ENCODE measurements around the gene OPRL1. TPM values are rescaled to one million over a fixed set of nuclear protein-coding genes. Genes with fewer than 3 reads are reported as not detected.

The OPRL1 gene
- polyA plus RNA-seq, 1 of the 3 experiments (the other 2 are of a cell fraction) = 1.8 TPM

DNA sequence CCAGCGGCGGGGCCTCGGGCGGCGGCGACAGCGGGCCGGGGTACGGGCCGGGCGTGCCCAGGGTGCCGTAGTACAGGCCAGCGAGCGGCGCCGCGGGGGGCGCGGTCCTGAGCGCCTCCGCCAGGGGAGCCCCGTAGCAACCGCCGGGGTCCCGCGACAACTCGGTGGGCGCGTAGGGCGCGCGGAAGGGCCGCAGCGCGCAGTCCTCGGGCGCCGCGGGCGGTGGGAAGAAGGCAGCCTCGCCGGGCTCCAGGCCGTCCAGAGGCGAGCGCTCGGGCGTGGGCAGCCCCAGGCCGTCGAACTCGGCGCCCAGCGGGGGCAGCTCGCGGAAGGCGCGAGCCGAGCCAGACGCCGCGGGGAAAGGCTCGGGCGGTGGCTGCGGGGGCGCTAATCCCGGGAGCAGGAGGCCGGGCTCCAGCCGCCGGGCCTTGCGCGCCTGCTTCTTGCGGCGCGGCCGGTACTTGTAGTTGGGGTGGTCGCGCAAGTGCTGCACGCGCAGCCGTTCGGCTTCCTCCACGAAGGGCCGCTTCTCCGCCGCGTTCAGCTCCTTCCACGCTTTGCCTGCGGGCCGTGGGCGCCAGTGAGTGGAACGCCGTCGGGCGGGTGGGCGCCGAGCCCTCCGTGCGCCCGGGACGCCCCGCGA, 31.4 kb upstream of the OPRL1 start:
- peaks cover 10% of the 10 kb centered on the region for H3F3A ChIP-seq (replicated peaks; ENCODE audit: insufficient read depth)
- no peak overlapping the region for H3K27ac ChIP-seq (ENCODE audit: low read depth in 2 of 2, low read length in 1 of 2)
- H3K79me2 ChIP-seq (ENCODE audit: insufficient read depth) = no peaks in the 10 kb centered on the region
- no peaks in the 10 kb centered on the region for H4K20me1 ChIP-seq (ENCODE audit: insufficient read depth)
- H3K9ac ChIP-seq = no peak overlapping the region
- no peak overlapping the region for H3K4me2 ChIP-seq
- H2AFZ ChIP-seq (ENCODE audit: low read depth) = no peak overlapping the region
- peak; percentile 65 for DNase-seq
- H3K36me3 ChIP-seq (replicated peaks in 1 of 2; ENCODE audit: control insufficient read depth in 1 of 2, insufficient read depth in 2 of 2, low read length in 1 of 2) = no peaks in the 10 kb centered on the region
- TF ChIP-seq CTCF (IDR thresholded peaks at IDR 0.05) (no peak), ZBTB33 (IDR thresholded peaks at IDR 0.05; ENCODE audit: borderline replicate concordance, low read depth) (no peak), PBX3 (IDR thresholded peaks at IDR 0.05) (no peak), FOSL2 (IDR thresholded peaks at IDR 0.05; ENCODE audit: borderline replicate concordance, low read depth) (no peak), MEF2A (IDR thresholded peaks at IDR 0.05; ENCODE audit: borderline replicate concordance, low read depth) (no peak), CHD2 (IDR thresholded peaks at IDR 0.05; ENCODE audit: low read length, partially characterized antibody) (no peak), POLR2AphosphoS5 (IDR thresholded peaks at IDR 0.05; ENCODE audit: low read depth, low read length) (no peak), TCF12 (IDR thresholded peaks at IDR 0.05) (no peak), RXRA (IDR thresholded peaks at IDR 0.05; ENCODE audit: borderline replicate concordance, low read depth) (no peak), TAF1 (IDR thresholded peaks at IDR 0.05; ENCODE audit: borderline replicate concordance, low read depth, low read length) (no peak), SIN3A (IDR thresholded peaks at IDR 0.05; ENCODE audit: borderline replicate concordance, low read depth, low read length) (no peak), GABPA (IDR thresholded peaks at IDR 0.05; ENCODE audit: low read depth) (no peak), RCOR1 (IDR thresholded peaks at IDR 0.05; ENCODE audit: low read length) (no peak)
- TF ChIP-seq, protein P1, sequence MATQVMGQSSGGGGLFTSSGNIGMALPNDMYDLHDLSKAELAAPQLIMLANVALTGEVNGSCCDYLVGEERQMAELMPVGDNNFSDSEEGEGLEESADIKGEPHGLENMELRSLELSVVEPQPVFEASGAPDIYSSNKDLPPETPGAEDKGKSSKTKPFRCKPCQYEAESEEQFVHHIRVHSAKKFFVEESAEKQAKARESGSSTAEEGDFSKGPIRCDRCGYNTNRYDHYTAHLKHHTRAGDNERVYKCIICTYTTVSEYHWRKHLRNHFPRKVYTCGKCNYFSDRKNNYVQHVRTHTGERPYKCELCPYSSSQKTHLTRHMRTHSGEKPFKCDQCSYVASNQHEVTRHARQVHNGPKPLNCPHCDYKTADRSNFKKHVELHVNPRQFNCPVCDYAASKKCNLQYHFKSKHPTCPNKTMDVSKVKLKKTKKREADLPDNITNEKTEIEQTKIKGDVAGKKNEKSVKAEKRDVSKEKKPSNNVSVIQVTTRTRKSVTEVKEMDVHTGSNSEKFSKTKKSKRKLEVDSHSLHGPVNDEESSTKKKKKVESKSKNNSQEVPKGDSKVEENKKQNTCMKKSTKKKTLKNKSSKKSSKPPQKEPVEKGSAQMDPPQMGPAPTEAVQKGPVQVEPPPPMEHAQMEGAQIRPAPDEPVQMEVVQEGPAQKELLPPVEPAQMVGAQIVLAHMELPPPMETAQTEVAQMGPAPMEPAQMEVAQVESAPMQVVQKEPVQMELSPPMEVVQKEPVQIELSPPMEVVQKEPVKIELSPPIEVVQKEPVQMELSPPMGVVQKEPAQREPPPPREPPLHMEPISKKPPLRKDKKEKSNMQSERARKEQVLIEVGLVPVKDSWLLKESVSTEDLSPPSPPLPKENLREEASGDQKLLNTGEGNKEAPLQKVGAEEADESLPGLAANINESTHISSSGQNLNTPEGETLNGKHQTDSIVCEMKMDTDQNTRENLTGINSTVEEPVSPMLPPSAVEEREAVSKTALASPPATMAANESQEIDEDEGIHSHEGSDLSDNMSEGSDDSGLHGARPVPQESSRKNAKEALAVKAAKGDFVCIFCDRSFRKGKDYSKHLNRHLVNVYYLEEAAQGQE (IDR thresholded peaks at IDR 0.05; ENCODE audit: low read depth, low read length) = no peak
- 42% methylated on average over 32 of the region's 101 CpGs for WGBS (ENCODE audit: low lambda C conversion rate)
- no peaks in the 10 kb centered on the region for H3K9me2 ChIP-seq
- H3K27me3 ChIP-seq (ENCODE audit: insufficient read depth) = peaks cover 32% of the 10 kb centered on the region
- H3K4me1 ChIP-seq (ENCODE audit: control insufficient read depth in 1 of 2, insufficient read depth in 2 of 2, low read depth in 1 of 2, low read length in 1 of 2) = no peaks in the 10 kb centered on the region; a peak in 1 of 4 replicates
- ChIA-PET CTCF (interaction anchor here (0.8 to 7.8 kb wide), 3 partner anchors 9 to 26 kb away, joined by 3 to 85 read pairs (median 3); no protein-coding TSS in a partner anchor), POLR2A (no interaction called here)
- no peaks in the 10 kb centered on the region for H3K9me3 ChIP-seq
- H3K4me3 ChIP-seq (ENCODE audit: low read depth in 2 of 2, low read length in 1 of 2) = no peak overlapping the region
